K562 (cell line): ENCODE results near the gene RNF41. TPM values are rescaled to one million over a fixed set of nuclear protein-coding genes. Genes with fewer than 3 reads are reported as not detected.

Experiments
- HDGF ChIP-seq: fragments of 450-650 bp; IDR thresholded peaks from 2 replicates; pipeline ENCODE4 v1.6.1; 2016
- KLF1 ChIP-seq: fragments of 450-650 bp; IDR thresholded peaks from 2 replicates; pipeline ENCODE4 v1.6.1; 2016; ENCODE audit warnings: missing genetic modification characterization, missing compliant biosample characterization
- LCOR ChIP-seq: sonication (generic); formaldehyde crosslinking; IDR thresholded peaks from 2 replicates; pipeline ENCODE4 v1.8.0; 2022; ENCODE audit warnings: mild to moderate bottlenecking, missing genetic modification reagents
- MEF2A ChIP-seq: IDR thresholded peaks from 2 replicates; pipeline ENCODE4 v1.6.1; 2011; ENCODE audit warnings: low read depth, mild to moderate bottlenecking, low read length, moderate library complexity; ENCODE audit not compliant: control insufficient read depth
- TCF7L2 ChIP-seq: fragments of 150-350 bp; IDR thresholded peaks from 2 replicates; pipeline ENCODE4 v1.6.1; 2016; ENCODE audit warnings: low read depth, mild to moderate bottlenecking, low read length, moderate library complexity
- ZFP36 ChIP-seq: fragments of 150-350 bp; IDR thresholded peaks from 2 replicates; pipeline ENCODE4 v1.6.1; 2018; ENCODE audit warnings: low read length, low read depth; ENCODE audit not compliant: partially characterized antibody
- polyA plus RNA-seq, 8 experiments: library from polyadenylated mRNA; depleted of rRNA in 4 of 8; stranded (reverse) in 5 of 8; unstranded in 3 of 8; fragments of >200 nt; fragmentation: Nextera tagmentation in 2 of 8; fragmentation: Illumina TruSeq in 1 of 8; extraction: Ambion mirVana in 2 of 8; extraction: Trizol in 1 of 8; gene quantifications; 2 replicates each; pipeline versions ENCODE4 v1.2.1 to v1.2.3, GENCODE V29; 2011 to 2014; ENCODE audit warnings: inconsistent platforms in 1 of 8, missing spikeins in 1 of 8
- total RNA-seq, 7 experiments: library from RNA; depleted of rRNA in 6 of 7; stranded (reverse); fragments of >200 nt in 6 of 7; fragmentation: Illumina TruSeq in 2 of 7; extraction: Trizol in 2 of 7; gene quantifications; 2 replicates each; pipeline versions ENCODE4 v1.2.1 to v1.2.3, GENCODE V29; 2011 to 2021; ENCODE audit warnings: low replicate concordance in 1 of 7
- TF ChIP-seq, protein P1 (sequence below), 2 experiments: fragments of 450-650 bp; conservative IDR thresholded peaks; 2 replicates each; pipeline ENCODE4 v1.6.1; 2017; ENCODE audit warnings: mild to moderate bottlenecking in 2 of 2, moderate library complexity in 2 of 2

RNF41 gene
- total and polyA plus RNA-seq, 9 of the 15 experiments (the other 6 are each of a cell fraction or from before 2014, with no cell fraction given), result 28.2 to 46.8 (median 33.8) TPM

DNA sequence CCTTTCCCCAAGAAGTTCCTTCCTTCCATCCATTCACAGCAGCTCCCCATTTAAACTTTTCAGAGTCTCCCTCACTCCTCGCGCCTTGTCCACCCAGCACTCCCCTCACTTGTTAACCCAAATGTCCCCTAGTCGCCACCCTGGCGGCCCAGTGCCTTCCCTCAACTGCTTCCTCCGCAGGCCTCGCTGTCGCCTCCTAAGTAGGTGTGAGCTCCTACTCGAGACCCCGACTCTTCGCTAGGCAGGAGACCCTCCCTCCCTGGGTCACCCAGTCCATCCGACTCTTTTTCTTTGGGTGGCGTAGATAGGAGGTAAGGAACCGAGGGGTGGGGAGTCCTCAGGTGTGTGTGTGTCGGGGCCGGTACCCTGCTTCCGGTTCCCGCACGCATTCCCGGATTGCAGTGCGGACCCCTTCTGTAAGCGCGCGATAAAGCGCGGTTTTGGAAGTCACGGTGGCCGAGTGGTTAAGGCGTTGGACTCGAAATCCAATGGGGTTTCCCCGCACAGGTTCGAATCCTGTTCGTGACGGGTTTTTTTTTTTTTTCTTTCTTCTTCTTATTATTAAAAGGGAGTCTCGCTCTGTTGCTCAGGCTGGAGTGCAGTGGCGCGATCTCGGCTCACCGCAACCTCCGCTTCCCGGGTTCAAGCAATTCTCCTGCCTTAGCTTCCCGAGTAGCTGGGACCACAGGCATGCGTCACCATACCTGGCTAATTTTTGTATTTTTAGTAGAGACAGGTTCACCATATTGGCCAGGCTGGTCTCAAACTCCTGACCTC, 31.6 kb downstream of the RNF41 start (continued):
- TF ChIP-seq KLF1 (peak; percentile 67; the same call in 1 of the 2 replicates), ZFP36 (peak; percentile 55), LCOR (peak; percentile 51), MEF2A (0 out of 2 replicates have a peak, but pooled peaks have one; percentile 7), TCF7L2 (no peak), HDGF (0 out of 2 replicates have a peak, but pooled peaks have one; percentile 75)
- TF ChIP-seq, protein P1, sequence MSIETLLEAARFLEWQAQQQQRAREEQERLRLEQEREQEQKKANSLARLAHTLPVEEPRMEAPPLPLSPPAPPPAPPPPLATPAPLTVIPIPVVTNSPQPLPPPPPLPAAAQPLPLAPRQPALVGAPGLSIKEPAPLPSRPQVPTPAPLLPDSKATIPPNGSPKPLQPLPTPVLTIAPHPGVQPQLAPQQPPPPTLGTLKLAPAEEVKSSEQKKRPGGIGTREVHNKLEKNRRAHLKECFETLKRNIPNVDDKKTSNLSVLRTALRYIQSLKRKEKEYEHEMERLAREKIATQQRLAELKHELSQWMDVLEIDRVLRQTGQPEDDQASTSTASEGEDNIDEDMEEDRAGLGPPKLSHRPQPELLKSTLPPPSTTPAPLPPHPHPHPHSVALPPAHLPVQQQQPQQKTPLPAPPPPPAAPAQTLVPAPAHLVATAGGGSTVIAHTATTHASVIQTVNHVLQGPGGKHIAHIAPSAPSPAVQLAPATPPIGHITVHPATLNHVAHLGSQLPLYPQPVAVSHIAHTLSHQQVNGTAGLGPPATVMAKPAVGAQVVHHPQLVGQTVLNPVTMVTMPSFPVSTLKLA (conservative IDR thresholded peaks at IDR 0.05), result peak; percentile 26 to 58; a peak in 3 of 4 replicates
